Suprapubic skin (tissue), 4 donors: ENCODE measurements around the gene VASH1. TPM values are rescaled to one million over a fixed set of nuclear protein-coding genes. Genes with fewer than 3 reads are reported as not detected.

Source experiments
- DNase-seq, 2 donors: peaks; one replicate each; pipeline ENCODE4 v3.0.0-alpha.2; 2019; ENCODE audit warnings: low spot score in 2 of 2
- H3K27ac ChIP-seq: fragments of 200-600 bp; sonication (generic); one replicate; pipeline ENCODE4 v1.5.1; 2019
- H3K27me3 ChIP-seq: fragments of 200-600 bp; sonication (generic); one replicate; pipeline ENCODE4 v1.5.1; 2019
- H3K36me3 ChIP-seq: fragments of 200-600 bp; sonication (generic); one replicate; pipeline ENCODE4 v1.5.1; 2019
- H3K4me1 ChIP-seq: fragments of 200-600 bp; sonication (generic); one replicate; pipeline ENCODE4 v1.5.1; 2019
- H3K4me3 ChIP-seq: fragments of 200-600 bp; sonication (generic); one replicate; pipeline ENCODE4 v1.5.1; 2019; ENCODE audit warnings: mild to moderate bottlenecking
- H3K9me3 ChIP-seq: fragments of 200-600 bp; sonication (generic); one replicate; pipeline ENCODE4 v1.5.1; 2019
- CTCF ChIP-seq, 2 donors: fragments of 200-600 bp in 1 of 2; fragments of 450-650 bp in 1 of 2; sonication (generic) in 1 of 2; IDR thresholded peaks; one replicate each; pipeline ENCODE4 v1.5.1; 2016 to 2019; ENCODE audit warnings: antibody characterized with exemption in 2 of 2, mild to moderate bottlenecking in 1 of 2, moderate library complexity in 1 of 2
- EP300 ChIP-seq: sonication (generic); formaldehyde crosslinking; IDR thresholded peaks from one replicate; pipeline ENCODE4 v1.6.1; 2017; ENCODE audit warnings: antibody characterized with exemption
- POLR2A ChIP-seq, 2 donors: fragments of 450-650 bp; IDR thresholded peaks; one replicate each; pipeline ENCODE4 v1.6.1; 2017; ENCODE audit warnings: antibody characterized with exemption in 2 of 2, mild to moderate bottlenecking in 2 of 2, moderate library complexity in 2 of 2
- POLR2AphosphoS5 ChIP-seq, 3 donors: sonication (generic); formaldehyde crosslinking; IDR thresholded peaks; one replicate each; pipeline ENCODE4 v1.6.1; 2017; ENCODE audit warnings: antibody characterized with exemption in 3 of 3
- whole genome bisulfite sequencing: methylation state at CpG from one replicate; pipeline ENCODE4 v1.1.5; 2018; 5-methylcytosine and 5-hydroxymethylcytosine counted together
- total RNA-seq, 4 donors: library from RNA; depleted of rRNA; stranded (reverse); fragments of >200 nt; gene quantifications; one replicate each; pipeline ENCODE4 v1.1.0, GENCODE V29; 2016

The VASH1 gene
- total RNA-seq, 4 donors from 2014 or later, result 0.68 to 5.8 (median 4.1) TPM

DNA sequence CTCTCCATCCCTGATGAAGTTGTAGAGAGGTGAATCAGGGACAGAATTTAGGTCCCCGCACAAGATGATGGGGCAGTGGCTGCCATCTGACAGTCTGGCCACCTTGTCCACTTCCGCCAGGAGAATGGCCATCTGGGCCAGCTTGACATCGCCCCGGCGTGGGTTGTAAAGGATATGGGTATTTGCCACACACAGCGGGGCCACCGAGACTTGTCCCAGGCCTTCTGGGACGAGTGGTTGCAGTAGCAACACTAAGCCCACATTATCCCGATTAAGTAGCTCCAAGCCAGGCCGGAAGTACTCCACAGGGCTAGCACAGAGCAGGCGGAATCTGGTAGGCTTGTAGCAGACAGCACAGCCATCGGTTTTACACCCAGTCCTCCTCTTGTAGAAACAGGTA, 45.2 kb downstream of the VASH1 start:
- H3K9me3 ChIP-seq, result no peaks in the 10 kb centered on the region
- TF ChIP-seq POLR2AphosphoS5 (IDR thresholded peaks at IDR 0.05) (no peak), EP300 (no peak), POLR2A (IDR thresholded peaks at IDR 0.05) (no peak), CTCF (IDR thresholded peaks at IDR 0.05) (no peak)
- no peak overlapping the region for H3K4me3 ChIP-seq
- no peaks in the 10 kb centered on the region for H3K27me3 ChIP-seq
- H3K4me1 ChIP-seq, result peaks cover 14% of the 10 kb centered on the region
- WGBS, result 95% methylated on average over 6 of the region's 12 CpGs
- no peak overlapping the region for H3K27ac ChIP-seq
- peaks cover 60% of the 10 kb centered on the region for H3K36me3 ChIP-seq
- DNase-seq, result no peak

- H3K27ac ChIP-seq, result no peak overlapping the region
- no peak for DNase-seq
- H3K9me3 ChIP-seq, result no peaks in the 10 kb centered on the region
- H3K27me3 ChIP-seq, result no peaks in the 10 kb centered on the region
- no peak overlapping the region for H3K4me3 ChIP-seq
- TF ChIP-seq EP300 (no peak), POLR2A (IDR thresholded peaks at IDR 0.05) (no peak)
- peaks cover 20% of the 10 kb centered on the region for H3K4me1 ChIP-seq
- peaks cover 44% of the 10 kb centered on the region for H3K36me3 ChIP-seq
- WGBS, result 94% methylated on average over 1 of the region's 1 CpG
These were observed 46.7 kb downstream of the VASH1 start for GRCh38 chr14:76808011-76808410.

GRCh38 chr14:76808990-76809389, 47.7 kb downstream of the VASH1 start:
- H3K27ac ChIP-seq, result no peak overlapping the region
- no peaks in the 10 kb centered on the region for H3K9me3 ChIP-seq
- H3K36me3 ChIP-seq, result peaks cover 37% of the 10 kb centered on the region
- no peaks in the 10 kb centered on the region for H3K27me3 ChIP-seq
- TF ChIP-seq CTCF (IDR thresholded peaks at IDR 0.05) (no peak), POLR2A (IDR thresholded peaks at IDR 0.05) (no peak), POLR2AphosphoS5 (IDR thresholded peaks at IDR 0.05) (no peak), EP300 (no peak)
- no peak for DNase-seq
- peaks cover 20% of the 10 kb centered on the region for H3K4me1 ChIP-seq
- no peak overlapping the region for H3K4me3 ChIP-seq
- 100% methylated on average over 2 of the region's 4 CpGs for WGBS

- no peak for DNase-seq
- WGBS, result 25% methylated on average over 3 of the region's 3 CpGs
- TF ChIP-seq POLR2A (IDR thresholded peaks at IDR 0.05) (no peak), POLR2AphosphoS5 (IDR thresholded peaks at IDR 0.05) (no peak), EP300 (no peak), CTCF (IDR thresholded peaks at IDR 0.05) (no peak)
- Histone ChIP-seq H3K4me3 (peak overlapping the region; percentile 71), H3K9me3 (no peaks in the 10 kb centered on the region), H3K4me1 (peaks cover 20% of the 10 kb centered on the region), H3K27me3 (no peaks in the 10 kb centered on the region), H3K36me3 (peaks cover 33% of the 10 kb centered on the region), H3K27ac (no peak overlapping the region)
These were observed 49.3 kb downstream of the VASH1 start for GRCh38 chr14:76810525-76810924.

DNA sequence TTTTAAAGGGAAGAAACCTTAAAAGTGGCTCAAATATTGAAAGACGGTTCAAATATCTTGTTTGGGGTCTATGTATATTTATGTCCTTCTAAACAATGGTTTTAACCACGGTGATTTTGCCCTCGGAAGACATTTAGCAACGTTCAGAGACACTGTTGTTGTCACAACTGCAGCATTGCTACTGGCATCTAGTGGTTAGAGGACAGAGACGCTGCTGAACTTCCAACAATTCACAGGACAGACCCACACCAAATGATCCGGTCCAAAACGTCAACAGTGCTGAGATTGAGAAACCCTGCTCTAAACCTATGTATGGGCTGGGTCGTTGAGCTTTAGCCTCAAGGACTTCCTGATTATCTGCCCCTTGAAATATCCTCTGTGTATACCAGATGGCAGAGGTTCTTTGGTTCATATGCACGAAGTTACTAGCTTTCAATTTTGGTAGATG, 49.7 kb downstream of the VASH1 start:
- peaks cover 20% of the 10 kb centered on the region for H3K4me1 ChIP-seq
- H3K36me3 ChIP-seq, result peaks cover 33% of the 10 kb centered on the region
- under 1% methylated on average over 9 of the region's 9 CpGs for WGBS
- H3K4me3 ChIP-seq, result peak overlapping the region; percentile 71
- no peaks in the 10 kb centered on the region for H3K9me3 ChIP-seq
- peak overlapping the region; percentile 25 for H3K27ac ChIP-seq
- no peaks in the 10 kb centered on the region for H3K27me3 ChIP-seq
- no peak for TF ChIP-seq POLR2A (IDR thresholded peaks at IDR 0.05)
- no peak for TF ChIP-seq EP300
- peak in 1 of 2 donors; percentile 30 for TF ChIP-seq CTCF (IDR thresholded peaks at IDR 0.05)
- no peak for TF ChIP-seq POLR2AphosphoS5 (IDR thresholded peaks at IDR 0.05)
- no peak for DNase-seq

DNA sequence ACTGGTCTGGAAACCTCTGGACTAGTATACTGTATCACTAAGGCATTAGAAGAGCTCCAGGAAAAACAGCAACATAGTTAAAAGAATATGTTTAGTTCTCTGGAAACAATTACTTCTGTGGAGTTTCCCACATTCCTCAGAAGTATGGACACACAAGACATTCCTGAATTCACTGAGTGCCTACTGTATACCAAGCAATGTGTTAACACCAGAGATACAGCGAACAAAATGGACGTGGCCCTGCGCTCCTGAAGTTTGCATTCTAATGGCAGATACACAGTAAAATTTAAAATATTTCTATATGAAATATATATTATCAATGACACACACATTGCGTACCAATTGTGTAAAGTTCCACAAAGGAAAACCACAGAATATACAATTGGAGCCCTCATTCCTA, 50.3 kb downstream of the VASH1 start:
- no peak for DNase-seq
- Histone ChIP-seq H3K27me3 (no peaks in the 10 kb centered on the region), H3K27ac (peak overlapping the region; percentile 84), H3K36me3 (peaks cover 27% of the 10 kb centered on the region), H3K4me1 (peaks cover 20% of the 10 kb centered on the region), H3K4me3 (peak overlapping the region; percentile 71), H3K9me3 (no peaks in the 10 kb centered on the region)
- 62% methylated on average over 4 of the region's 4 CpGs for WGBS
- no peak for TF ChIP-seq EP300
- TF ChIP-seq POLR2A (IDR thresholded peaks at IDR 0.05), result no peak
- TF ChIP-seq POLR2AphosphoS5 (IDR thresholded peaks at IDR 0.05), result no peak
- TF ChIP-seq CTCF (IDR thresholded peaks at IDR 0.05), result no peak
